Esophagus muscularis mucosa (tissue), 4 donors: ENCODE data around the gene ULK4.

Source experiments
- EP300 ChIP-seq: sonication (generic); formaldehyde crosslinking; IDR thresholded peaks from one replicate; pipeline ENCODE4 v1.6.1; 2017; ENCODE audit warnings: antibody characterized with exemption
- POLR2A ChIP-seq: fragments of 450-650 bp; IDR thresholded peaks from one replicate; pipeline ENCODE4 v1.6.1; 2017; ENCODE audit warnings: antibody characterized with exemption, moderate library complexity, mild to moderate bottlenecking, low read depth
- POLR2AphosphoS5 ChIP-seq, 2 donors: sonication (generic); formaldehyde crosslinking; IDR thresholded peaks; one replicate each; pipeline ENCODE4 v1.6.1; 2017; ENCODE audit warnings: antibody characterized with exemption in 2 of 2
- TF ChIP-seq, protein P1 (sequence below), 3 experiments: fragments of 200-600 bp in 2 of 3; fragments of 450-650 bp in 1 of 3; sonication (generic) in 2 of 3; IDR thresholded peaks; one replicate each; pipeline ENCODE4 v1.5.1; 2017 to 2019; ENCODE audit warnings: antibody characterized with exemption in 3 of 3, mild to moderate bottlenecking in 2 of 3, moderate library complexity in 1 of 3

DNA sequence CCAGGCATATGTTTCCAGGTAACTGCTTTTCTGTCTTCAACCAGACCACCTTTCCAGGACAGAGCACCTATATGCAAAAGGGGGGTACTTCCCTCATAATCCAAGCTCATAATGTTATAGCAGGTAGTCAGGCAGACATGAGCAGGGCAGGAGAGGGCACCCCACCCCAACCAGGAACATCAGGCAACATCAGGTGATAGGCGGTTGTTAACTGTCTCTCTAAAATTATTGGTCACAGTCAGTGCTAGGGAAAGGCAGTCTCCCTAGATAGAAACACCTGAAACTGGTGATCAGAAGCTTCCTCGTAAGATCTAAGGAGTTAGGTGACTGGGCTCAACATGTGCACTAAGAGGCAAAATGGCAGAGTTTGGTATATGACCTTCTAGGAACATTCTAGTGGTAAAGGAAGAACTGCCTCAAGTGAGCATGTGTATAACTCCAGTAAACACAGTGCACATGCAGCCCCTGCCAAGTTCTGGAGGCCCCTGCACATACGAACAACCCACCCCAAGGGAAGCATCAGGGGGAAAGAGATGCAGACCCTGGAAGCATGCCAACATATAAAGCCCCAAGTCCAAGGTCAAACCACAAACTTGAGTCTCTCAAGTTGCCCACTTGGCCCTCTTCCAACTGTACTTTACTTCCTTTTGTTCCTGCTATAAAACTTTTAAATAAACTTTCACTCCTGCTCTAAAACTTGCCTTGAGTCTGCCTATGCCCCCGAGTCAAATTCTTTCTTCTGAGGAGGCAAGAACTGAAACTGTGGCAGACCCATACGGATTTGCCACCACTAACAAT lies 270.9 kb downstream of the ULK4 start:
- TF ChIP-seq, protein P1, sequence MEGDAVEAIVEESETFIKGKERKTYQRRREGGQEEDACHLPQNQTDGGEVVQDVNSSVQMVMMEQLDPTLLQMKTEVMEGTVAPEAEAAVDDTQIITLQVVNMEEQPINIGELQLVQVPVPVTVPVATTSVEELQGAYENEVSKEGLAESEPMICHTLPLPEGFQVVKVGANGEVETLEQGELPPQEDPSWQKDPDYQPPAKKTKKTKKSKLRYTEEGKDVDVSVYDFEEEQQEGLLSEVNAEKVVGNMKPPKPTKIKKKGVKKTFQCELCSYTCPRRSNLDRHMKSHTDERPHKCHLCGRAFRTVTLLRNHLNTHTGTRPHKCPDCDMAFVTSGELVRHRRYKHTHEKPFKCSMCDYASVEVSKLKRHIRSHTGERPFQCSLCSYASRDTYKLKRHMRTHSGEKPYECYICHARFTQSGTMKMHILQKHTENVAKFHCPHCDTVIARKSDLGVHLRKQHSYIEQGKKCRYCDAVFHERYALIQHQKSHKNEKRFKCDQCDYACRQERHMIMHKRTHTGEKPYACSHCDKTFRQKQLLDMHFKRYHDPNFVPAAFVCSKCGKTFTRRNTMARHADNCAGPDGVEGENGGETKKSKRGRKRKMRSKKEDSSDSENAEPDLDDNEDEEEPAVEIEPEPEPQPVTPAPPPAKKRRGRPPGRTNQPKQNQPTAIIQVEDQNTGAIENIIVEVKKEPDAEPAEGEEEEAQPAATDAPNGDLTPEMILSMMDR (IDR thresholded peaks at IDR 0.05): no peak
- TF ChIP-seq POLR2A: no peak
- no peak for TF ChIP-seq POLR2AphosphoS5 (IDR thresholded peaks at IDR 0.05)
- no peak for TF ChIP-seq EP300
